CD14-positive monocyte (primary cell): ENCODE data around the gene LCE7A. TPM values are rescaled to one million over a fixed set of nuclear protein-coding genes. Genes with fewer than 3 reads are reported as not detected.

ENCODE experiments used
- DNase-seq, 3 donors: peaks; one replicate each; pipeline ENCODE4 v3.0.0-alpha.2; 2011 to 2022
- H2AFZ ChIP-seq: 2 replicates; pipeline ENCODE4 v1.6.0; 2012; ENCODE audit warnings: mild to moderate bottlenecking, low read depth, low read length, inconsistent platforms; ENCODE audit not compliant: insufficient read depth, poor library complexity, severe bottlenecking
- H3K27ac ChIP-seq, 2 donors: 1 replicate in 1 of 2; 2 replicates in 1 of 2; pipeline ENCODE4 v1.5.1; 2012 to 2013; ENCODE audit warnings: low read length in 2 of 2, control low read depth in 1 of 2, inconsistent platforms in 1 of 2, low read depth in 1 of 2, mild to moderate bottlenecking in 1 of 2
- H3K27me3 ChIP-seq, 2 donors: one replicate each; pipeline versions ENCODE4 v1.6.0 to v1.6.1; 2011 to 2013; ENCODE audit warnings: low read length in 2 of 2; ENCODE audit not compliant: control insufficient read depth in 2 of 2, insufficient read depth in 2 of 2
- H3K36me3 ChIP-seq, 2 donors: replicated peaks in 1 of 2; 1 replicate in 1 of 2; 2 replicates in 1 of 2; pipeline versions ENCODE4 v1.5.1 to v1.6.1; 2012 to 2013; ENCODE audit warnings: low read length in 2 of 2, control low read depth in 1 of 2, inconsistent platforms in 1 of 2, mild to moderate bottlenecking in 1 of 2; ENCODE audit not compliant: insufficient read depth in 2 of 2, control insufficient read depth in 1 of 2
- H3K4me1 ChIP-seq, 2 donors: 1 replicate in 1 of 2; 2 replicates in 1 of 2; pipeline versions ENCODE4 v1.5.1 to v1.6.1; 2012 to 2013; ENCODE audit warnings: low read length in 2 of 2, control low read depth in 1 of 2, inconsistent platforms in 1 of 2, mild to moderate bottlenecking in 1 of 2, moderate library complexity in 1 of 2; ENCODE audit not compliant: insufficient read depth in 2 of 2, control insufficient read depth in 1 of 2
- H3K4me2 ChIP-seq: replicated peaks from 2 replicates; pipeline ENCODE3; 2012; ENCODE audit warnings: low read length, moderate library complexity, mild to moderate bottlenecking; ENCODE audit not compliant: poor library complexity, severe bottlenecking; ENCODE audit errors: extremely low read depth
- H3K4me3 ChIP-seq, 3 experiments: fragments of 200-600 bp in 1 of 3; sonication (generic) in 1 of 3; replicated peaks in 1 of 3; 1 replicate in 2 of 3; 2 replicates in 1 of 3; pipeline ENCODE4 v1.5.1; 2011 to 2013; ENCODE audit warnings: low read length in 3 of 3, mild to moderate bottlenecking in 3 of 3, control low read depth in 2 of 3, low read depth in 2 of 3, inconsistent platforms in 1 of 3, moderate library complexity in 1 of 3
- H3K79me2 ChIP-seq: 2 replicates; pipeline ENCODE4 v1.6.0; 2012; ENCODE audit warnings: mild to moderate bottlenecking, control low read depth, inconsistent platforms, low read length, moderate library complexity; ENCODE audit not compliant: insufficient read depth
- H3K9ac ChIP-seq: 2 replicates; pipeline ENCODE4 v1.6.0; 2017; ENCODE audit warnings: low read length, mild to moderate bottlenecking; ENCODE audit not compliant: insufficient read depth, poor library complexity, severe bottlenecking
- H3K9me3 ChIP-seq, 2 donors: replicated peaks in 1 of 2; 1 replicate in 1 of 2; 2 replicates in 1 of 2; pipeline versions ENCODE4 v1.5.1 to v1.6.1; 2012 to 2013; ENCODE audit warnings: low read length in 2 of 2, control low read depth in 1 of 2; ENCODE audit not compliant: control insufficient read depth in 1 of 2, insufficient read depth in 1 of 2
- H4K20me1 ChIP-seq: 2 replicates; pipeline ENCODE4 v1.6.0; 2012; ENCODE audit warnings: mild to moderate bottlenecking, low read length, control low read depth, moderate library complexity; ENCODE audit not compliant: insufficient read depth
- H3K27ac Mint-ChIP-seq, 7 donors: one replicate each; pipeline ENCODE4 v1.8.0; 2020; ENCODE audit warnings: mild to moderate bottlenecking in 7 of 7, mixed read lengths in 7 of 7, moderate library complexity in 6 of 7, inconsistent platforms in 2 of 7
- H3K27me3 Mint-ChIP-seq, 3 donors: one replicate each; pipeline ENCODE4 v1.8.0; 2021 to 2022; ENCODE audit warnings: low read depth in 3 of 3, mild to moderate bottlenecking in 3 of 3, mixed read lengths in 3 of 3, moderate library complexity in 3 of 3, inconsistent platforms in 1 of 3
- H3K36me3 Mint-ChIP-seq, 2 donors: one replicate each; pipeline ENCODE4 v1.8.0; 2020; ENCODE audit warnings: mixed read lengths in 2 of 2, inconsistent platforms in 1 of 2, mild to moderate bottlenecking in 1 of 2
- H3K4me1 Mint-ChIP-seq: one replicate; pipeline ENCODE4 v1.8.0; 2020; ENCODE audit warnings: mild to moderate bottlenecking, mixed read lengths
- H3K4me3 Mint-ChIP-seq, 2 donors: one replicate each; pipeline ENCODE4 v1.8.0; 2020; ENCODE audit warnings: mild to moderate bottlenecking in 2 of 2, mixed read lengths in 2 of 2, moderate library complexity in 1 of 2
- H3K9me3 Mint-ChIP-seq, 7 donors: one replicate each; pipeline ENCODE4 v1.8.0; 2020 to 2022; ENCODE audit warnings: mixed read lengths in 7 of 7, mild to moderate bottlenecking in 6 of 7, moderate library complexity in 6 of 7, inconsistent platforms in 2 of 7
- CTCF ChIP-seq: fragments of 200-600 bp; IDR thresholded peaks from one replicate; pipeline ENCODE4 v1.8.0; 2022; ENCODE audit warnings: antibody characterized with exemption, mild to moderate bottlenecking
- WGBS: methylation state at CpG from one replicate; pipeline ENCODE4 v1.1.5; 2013; ENCODE audit warnings: missing lambda C conversion rate; ENCODE audit not compliant: insufficient coverage; 5-methylcytosine and 5-hydroxymethylcytosine counted together
- intact Hi-C, 2 donors: fragments of 100-400 bp; cut with micrococcal nuclease; formaldehyde crosslinking; loops; one replicate each; pipeline versions ENCODE4 v1.15.0 to v1.15.1; 2023
- polyA plus RNA-seq, 3 donors: library from polyadenylated mRNA; depleted of rRNA in 1 of 3; unstranded in 2 of 3; stranded (reverse) in 1 of 3; fragments of 300-500 nt in 2 of 3; fragments of >200 nt in 1 of 3; fragmentation: Illumina TruSeq in 2 of 3; gene quantifications; 1 replicate in 2 of 3; 2 replicates in 1 of 3; pipeline ENCODE4 v1.2.3, GENCODE V29; 2012 to 2021

LCE7A gene
- polyA plus RNA-seq, 3 donors = not detected

- WGBS = 11% methylated on average over 1 of the region's 1 CpG
- Mint-ChIP-seq H3K36me3 (no peaks in the 10 kb centered on the region), H3K9me3 (peaks cover 0 to 3% (median 0%) of the 10 kb centered on the region in 7 donors), H3K27ac (no peak within 1 kb of the TSS), H3K4me1 (no peaks in the 10 kb centered on the region), H3K27me3 (peaks cover 2 to 10% (median 2%) of the 10 kb centered on the region in 3 donors), H3K4me3 (no peak within 1 kb of the TSS)
- H3K4me2 ChIP-seq = no peak within 1 kb of the TSS
- H3K9ac ChIP-seq = no peak within 1 kb of the TSS
- H2AFZ ChIP-seq = no peak within 1 kb of the TSS
- H3K27ac ChIP-seq = no peak within 1 kb of the TSS
- DNase-seq = no peak
- H3K4me1 ChIP-seq = no peaks in the 10 kb centered on the region
- no peaks in the 10 kb centered on the region for H3K9me3 ChIP-seq
- H4K20me1 ChIP-seq = no peaks in the 10 kb centered on the region
- no peaks in the 10 kb centered on the region for H3K36me3 ChIP-seq
- intact Hi-C loops = no loop called here
- no peaks in the 10 kb centered on the region for H3K79me2 ChIP-seq
- peak; percentile 26 for TF ChIP-seq CTCF
- no peaks in the 10 kb centered on the region for H3K27me3 ChIP-seq
- no peak within 1 kb of the TSS for H3K4me3 ChIP-seq
These were observed 18.2 kb downstream of the LCE7A start, which contains the start of gene SMCP for GRCh38 chr1:152878042-152878441. TSS of gene SMCP (plus strand) at chr1:152878322. CDS start at chr1:152884423, 6,101 bp downstream.

DNA sequence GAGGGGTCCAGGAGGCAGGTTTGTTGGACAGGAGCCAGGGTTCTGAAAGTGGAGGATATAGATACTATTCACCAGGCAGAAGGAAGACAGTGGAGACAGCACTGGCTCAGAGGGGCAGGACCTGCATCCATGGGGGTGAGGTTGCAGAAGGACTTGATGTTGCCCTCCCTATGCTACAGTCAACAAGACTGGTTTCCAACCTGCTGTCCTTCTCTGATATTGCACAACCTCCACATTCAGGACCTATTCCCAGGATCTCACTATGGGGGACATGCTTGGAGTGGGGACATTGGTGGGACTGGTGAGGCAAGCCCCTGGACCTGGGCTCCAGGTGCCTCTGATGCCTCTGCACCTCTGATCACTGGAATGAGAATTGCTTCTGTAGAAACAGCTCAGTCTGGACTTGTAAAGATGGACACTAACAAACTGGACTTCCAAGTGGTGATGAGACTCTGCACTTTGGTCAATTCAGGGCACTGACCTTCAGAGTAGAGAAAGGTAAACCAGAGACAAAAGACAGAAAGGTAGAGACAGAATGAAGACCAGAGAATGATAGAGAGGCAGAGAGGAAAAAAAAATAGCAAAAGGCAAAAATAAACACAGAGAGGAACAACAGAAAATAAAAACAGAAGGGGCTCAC lies 19.9 kb downstream of the LCE7A start:
- DNase-seq = no peak
- H3K4me3 ChIP-seq = no peak overlapping the region
- H4K20me1 ChIP-seq = no peaks in the 10 kb centered on the region
- H3K27ac ChIP-seq = no peak overlapping the region
- H3K27ac Mint-ChIP-seq = no peak overlapping the region
- peaks cover 2 to 5% (median 3%) of the 10 kb centered on the region in 3 donors for H3K27me3 Mint-ChIP-seq
- H3K79me2 ChIP-seq = no peaks in the 10 kb centered on the region
- no peak overlapping the region for H3K4me2 ChIP-seq
- H3K4me1 ChIP-seq = no peaks in the 10 kb centered on the region
- peaks cover 0 to 3% (median 2%) of the 10 kb centered on the region in 7 donors for H3K9me3 Mint-ChIP-seq
- H3K27me3 ChIP-seq = no peaks in the 10 kb centered on the region
- intact Hi-C loops = no loop called here
- no peaks in the 10 kb centered on the region for H3K36me3 ChIP-seq
- H3K9me3 ChIP-seq = no peaks in the 10 kb centered on the region
- no peak overlapping the region for H3K9ac ChIP-seq
- H3K4me3 Mint-ChIP-seq = no peak overlapping the region
- peaks cover 5% of the 10 kb centered on the region for H3K4me1 Mint-ChIP-seq
- H3K36me3 Mint-ChIP-seq = no peaks in the 10 kb centered on the region
- H2AFZ ChIP-seq = no peak overlapping the region
- TF ChIP-seq CTCF = no peak
